BLaER1 treated with 17β-estradiol and CSF1 and Interleukin-3, amounts not matched to agents 10 nM and 100 nM (cell line): ENCODE results near the gene BUB1.

Experiments used
- H3K27ac ChIP-seq, 11 experiments: shearing (Covaris generic); formaldehyde crosslinking; 2 replicates each; pipeline ENCODE4 v1.8.1; 2022
- H3K27me3 ChIP-seq, 11 experiments: shearing (Covaris generic); formaldehyde crosslinking; 2 replicates each; pipeline ENCODE4 v1.8.1; 2022
- H3K36me3 ChIP-seq, 11 experiments: shearing (Covaris generic); formaldehyde crosslinking; 2 replicates each; pipeline ENCODE4 v1.8.1; 2022
- H3K4me1 ChIP-seq, 10 experiments: shearing (Covaris generic); formaldehyde crosslinking; 2 replicates each; pipeline ENCODE4 v1.8.1; 2022
- H3K4me2 ChIP-seq, 11 experiments: shearing (Covaris generic); formaldehyde crosslinking; 2 replicates each; pipeline ENCODE4 v1.8.1; 2022
- H3K4me3 ChIP-seq, 10 experiments: shearing (Covaris generic); formaldehyde crosslinking; 2 replicates each; pipeline ENCODE4 v1.8.1; 2022
- H3K9ac ChIP-seq, 11 experiments: shearing (Covaris generic); formaldehyde crosslinking; 2 replicates each; pipeline ENCODE4 v1.8.1; 2022
- H3K9me3 ChIP-seq, 11 experiments: shearing (Covaris generic); formaldehyde crosslinking; replicated peaks in 1 of 11; 2 replicates each; pipeline ENCODE4 v1.8.1; 2022
- H4K20me1 ChIP-seq, 11 experiments: shearing (Covaris generic); formaldehyde crosslinking; 2 replicates each; pipeline ENCODE4 v1.8.1; 2022
- Cebpa-rat ChIP-seq, 11 experiments: shearing (Covaris generic); IDR thresholded peaks; 2 replicates each; pipeline ENCODE4 v1.8.1; 2022

BUB1 gene

DNA sequence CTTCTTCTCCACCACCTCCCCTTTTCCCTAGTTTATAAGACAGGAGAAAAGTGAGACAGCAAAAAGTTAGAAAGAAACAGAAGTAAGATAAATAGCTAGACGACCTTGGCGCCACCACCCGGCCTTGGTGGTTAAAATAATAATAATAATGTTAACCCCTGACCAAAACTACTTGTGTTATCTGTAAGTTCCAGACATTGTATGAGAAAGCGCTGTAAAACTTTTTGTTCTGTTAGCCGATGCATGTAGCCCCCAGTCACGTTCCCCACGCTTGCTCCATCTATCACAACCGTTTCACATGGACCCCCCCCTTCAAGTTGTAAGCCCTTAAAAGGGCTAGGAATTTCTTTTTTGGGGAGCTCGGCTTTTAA, 1.5 kb upstream of the BUB1 start:
- no peaks in the 10 kb centered on the region for H3K27me3 ChIP-seq
- peaks cover 0 to 11% (median 0%) of the 10 kb centered on the region in 11 experiments; a peak in 5 of 22 replicates for H3K36me3 ChIP-seq
- peak overlapping the region; percentile 67 to 90 (median 80); a peak in 16 of 20 replicates for H3K4me3 ChIP-seq
- peaks cover 40 to 49% (median 46%) of the 10 kb centered on the region in 10 experiments for H3K4me1 ChIP-seq
- peak overlapping the region; percentile 79 to 93 (median 89); a peak in 20 of 22 replicates for H3K9ac ChIP-seq
- H3K9me3 ChIP-seq = 0 out of 22 replicates have a peak, but pooled peaks cover 0 to 6% (median 0%) of the 10 kb centered on the region in 11 experiments
- H4K20me1 ChIP-seq = peaks cover 0 to 21% (median 8%) of the 10 kb centered on the region in 11 experiments; a peak in 11 of 22 replicates
- peak overlapping the region in 10 of 11 experiments; percentile 69 to 96 (median 90); a peak in 19 of 22 replicates for H3K27ac ChIP-seq
- no peak for TF ChIP-seq Cebpa-rat (IDR thresholded peaks at IDR 0.05)
- H3K4me2 ChIP-seq = peak overlapping the region; percentile 76 to 95 (median 90)

DNA sequence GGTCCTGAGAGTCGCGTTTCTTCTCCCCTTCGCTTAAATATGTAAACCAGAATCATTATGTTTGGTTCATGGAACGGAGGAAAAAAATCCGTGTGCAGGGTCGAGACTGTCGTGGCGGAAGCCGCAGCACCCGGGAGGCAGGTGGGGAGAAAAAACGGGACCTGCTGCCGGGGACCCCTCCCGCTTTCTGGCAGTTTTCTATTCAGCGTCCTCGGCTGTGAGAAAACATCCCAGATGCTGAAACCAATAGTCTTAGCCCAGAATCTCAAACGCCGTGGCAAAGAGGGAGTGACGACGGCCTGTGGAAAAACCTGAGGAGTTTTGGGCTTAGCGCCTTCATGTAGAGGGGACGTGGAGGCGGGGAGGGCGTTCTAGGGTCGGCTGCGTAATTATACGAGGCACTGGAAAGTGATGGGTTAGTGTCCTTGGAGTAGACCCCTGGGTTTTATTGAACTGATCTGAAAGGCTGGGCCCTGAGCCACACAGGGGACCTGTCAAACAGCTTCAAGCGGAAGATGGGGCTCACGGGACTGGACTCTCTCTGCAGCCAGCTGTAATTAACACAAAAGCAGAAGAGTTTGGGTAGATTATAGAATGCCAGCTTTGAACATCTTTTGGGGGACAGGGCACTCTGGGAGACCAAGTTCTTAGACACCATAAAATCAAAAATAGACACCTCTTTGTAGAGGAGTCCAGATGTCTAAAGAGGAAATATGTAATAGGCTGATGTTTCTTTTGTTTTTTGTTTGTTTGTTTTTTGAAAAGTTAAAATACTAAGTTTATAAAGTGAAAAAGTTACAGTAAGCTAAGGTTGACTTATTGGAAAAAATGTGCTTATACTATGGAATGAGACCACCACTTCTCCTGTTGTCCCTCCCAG, 834 bp upstream of the BUB1 start:
- Histone ChIP-seq H4K20me1 (peaks cover 0 to 23% (median 10%) of the 10 kb centered on the region in 11 experiments; a peak in 11 of 22 replicates), H3K4me2 (peak overlapping the region; percentile 76 to 95 (median 90)), H3K27me3 (no peaks in the 10 kb centered on the region), H3K9ac (peak overlapping the region; percentile 79 to 93 (median 89)), H3K27ac (peak overlapping the region; percentile 56 to 96 (median 90)), H3K9me3 (0 out of 22 replicates have a peak, but pooled peaks cover 0 to 6% (median 0%) of the 10 kb centered on the region in 11 experiments), H3K36me3 (peaks cover 0 to 17% (median 6%) of the 10 kb centered on the region in 11 experiments; a peak in 16 of 22 replicates), H3K4me3 (peak overlapping the region; percentile 67 to 90 (median 80)), H3K4me1 (peaks cover 42 to 52% (median 49%) of the 10 kb centered on the region in 10 experiments)
- TF ChIP-seq Cebpa-rat (IDR thresholded peaks at IDR 0.05) = no peak

DNA sequence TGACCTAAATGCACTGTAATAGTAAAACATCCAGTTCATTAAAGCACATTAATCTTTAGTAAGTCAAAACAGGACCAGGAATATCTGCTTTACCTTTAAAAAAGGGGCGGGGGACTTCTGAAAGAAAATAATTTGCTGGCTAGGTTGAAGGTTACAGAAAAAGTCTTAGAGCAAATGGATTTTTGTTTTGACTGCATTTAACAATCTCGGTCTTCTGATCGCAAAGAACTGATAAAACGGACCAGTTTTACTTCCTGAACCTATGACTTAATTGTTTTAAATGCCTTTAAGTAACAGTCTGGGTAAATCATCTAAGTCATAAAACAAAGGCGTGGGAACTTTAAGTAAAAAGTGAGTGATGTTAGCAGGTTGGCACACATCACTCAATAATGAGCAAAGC, 783 bp downstream of the BUB1 start:
- Histone ChIP-seq H3K4me2 (peak overlapping the region; percentile 76 to 99 (median 89)), H3K9ac (peak overlapping the region; percentile 77 to 93 (median 89); a peak in 21 of 22 replicates), H4K20me1 (peaks cover 0 to 29% (median 12%) of the 10 kb centered on the region in 11 experiments; a peak in 13 of 22 replicates), H3K9me3 (0 out of 22 replicates have a peak, but pooled peaks cover 0 to 3% (median 0%) of the 10 kb centered on the region in 11 experiments), H3K27me3 (no peaks in the 10 kb centered on the region), H3K36me3 (peaks cover 0 to 33% (median 22%) of the 10 kb centered on the region in 11 experiments; a peak in 19 of 22 replicates), H3K27ac (peak overlapping the region in 10 of 11 experiments; percentile 53 to 96 (median 90); a peak in 19 of 22 replicates), H3K4me1 (peaks cover 42 to 52% (median 49%) of the 10 kb centered on the region in 10 experiments), H3K4me3 (peak overlapping the region; percentile 67 to 90 (median 80))
- no peak for TF ChIP-seq Cebpa-rat (IDR thresholded peaks at IDR 0.05)

DNA sequence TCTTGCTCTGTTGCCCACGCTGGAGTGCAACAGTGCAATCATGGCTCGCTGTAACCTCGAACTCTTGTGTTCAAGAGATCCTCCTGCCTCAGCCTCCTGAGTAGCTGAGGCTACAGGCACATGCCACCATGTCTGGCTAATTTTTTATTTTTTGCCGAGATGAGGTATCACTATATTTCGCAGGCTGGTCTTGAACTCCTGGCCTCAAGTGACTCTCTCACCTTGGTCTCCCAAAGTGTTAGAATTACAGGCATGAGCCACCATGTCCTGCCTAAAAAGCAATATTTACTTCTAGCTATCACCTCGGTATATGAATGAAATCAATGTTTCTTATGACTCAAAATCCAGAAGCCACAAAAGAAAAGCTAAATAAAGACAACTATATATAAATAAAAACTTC, 2.2 kb downstream of the BUB1 start:
- no peaks in the 10 kb centered on the region for H3K27me3 ChIP-seq
- H3K9ac ChIP-seq = peak overlapping the region; percentile 23 to 69 (median 58); a peak in 19 of 22 replicates
- H3K4me2 ChIP-seq = peak overlapping the region; percentile 76 to 99 (median 88)
- TF ChIP-seq Cebpa-rat (IDR thresholded peaks at IDR 0.05) = no peak
- H3K36me3 ChIP-seq = peaks cover 5 to 47% (median 36%) of the 10 kb centered on the region in 11 experiments; a peak in 19 of 22 replicates
- H3K4me1 ChIP-seq = peaks cover 42 to 52% (median 49%) of the 10 kb centered on the region in 10 experiments
- peaks cover 0 to 30% (median 14%) of the 10 kb centered on the region in 11 experiments; a peak in 13 of 22 replicates for H4K20me1 ChIP-seq
- peak overlapping the region; percentile 28 to 90 (median 46); a peak in 13 of 20 replicates for H3K4me3 ChIP-seq
- peak overlapping the region; percentile 54 to 74 (median 61); a peak in 20 of 22 replicates for H3K27ac ChIP-seq
- H3K9me3 ChIP-seq = no peaks in the 10 kb centered on the region

DNA sequence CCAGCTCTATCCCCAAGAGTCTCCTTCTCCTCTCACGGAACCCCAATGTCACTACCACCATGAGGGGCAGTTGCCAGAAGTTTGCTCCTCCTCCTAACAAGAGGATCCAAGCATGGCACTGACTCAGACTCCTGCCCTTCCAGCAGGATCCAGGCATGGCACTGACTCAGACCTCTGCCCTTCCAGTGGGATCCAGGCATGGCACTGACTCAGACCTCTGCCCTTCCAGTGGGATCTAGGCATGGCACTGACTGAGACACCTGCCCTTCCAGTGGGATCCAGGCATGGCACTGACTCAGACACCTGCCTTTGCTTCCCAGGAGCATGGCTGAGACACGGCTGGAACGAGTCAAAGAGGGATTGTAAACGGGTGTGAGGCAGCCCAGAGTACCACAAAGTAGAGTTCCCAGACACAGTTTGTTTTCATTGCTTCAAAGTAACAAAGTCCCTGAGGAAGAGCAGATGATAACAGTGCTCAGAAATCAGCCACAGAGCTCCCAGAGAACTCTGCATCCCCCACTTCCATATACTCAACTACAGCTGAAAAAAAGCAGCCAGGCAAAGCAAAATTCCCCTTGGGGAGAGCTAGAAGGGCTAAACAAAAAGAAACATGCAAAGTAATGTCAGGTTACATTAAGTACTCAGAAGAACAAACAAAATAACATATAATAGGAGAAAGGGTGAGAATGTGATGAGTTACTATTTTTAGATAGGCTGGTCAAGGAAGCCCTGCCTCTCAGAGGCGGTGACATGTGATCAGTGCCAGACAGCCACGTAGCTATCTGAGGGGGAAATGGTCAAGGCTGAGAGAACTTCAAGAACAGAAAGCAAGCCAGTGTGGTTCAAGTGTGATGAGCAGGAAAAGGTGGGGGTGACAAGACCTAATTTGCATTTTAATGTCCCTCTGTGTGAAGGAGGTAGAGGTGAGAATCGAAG, 3.0 kb downstream of the BUB1 start:
- Histone ChIP-seq H4K20me1 (peaks cover 0 to 31% (median 14%) of the 10 kb centered on the region in 11 experiments; a peak in 13 of 22 replicates), H3K27me3 (no peaks in the 10 kb centered on the region), H3K4me2 (peak overlapping the region; percentile 76 to 99 (median 88)), H3K4me1 (peaks cover 39 to 47% (median 45%) of the 10 kb centered on the region in 10 experiments), H3K4me3 (peak overlapping the region; percentile 28 to 90 (median 42); a peak in 19 of 20 replicates), H3K36me3 (peaks cover 5 to 55% (median 44%) of the 10 kb centered on the region in 11 experiments; a peak in 19 of 22 replicates), H3K9ac (peak overlapping the region; percentile 23 to 69 (median 58); a peak in 21 of 22 replicates), H3K27ac (peak overlapping the region; percentile 54 to 74 (median 61); a peak in 21 of 22 replicates), H3K9me3 (no peaks in the 10 kb centered on the region)
- no peak for TF ChIP-seq Cebpa-rat (IDR thresholded peaks at IDR 0.05)

DNA sequence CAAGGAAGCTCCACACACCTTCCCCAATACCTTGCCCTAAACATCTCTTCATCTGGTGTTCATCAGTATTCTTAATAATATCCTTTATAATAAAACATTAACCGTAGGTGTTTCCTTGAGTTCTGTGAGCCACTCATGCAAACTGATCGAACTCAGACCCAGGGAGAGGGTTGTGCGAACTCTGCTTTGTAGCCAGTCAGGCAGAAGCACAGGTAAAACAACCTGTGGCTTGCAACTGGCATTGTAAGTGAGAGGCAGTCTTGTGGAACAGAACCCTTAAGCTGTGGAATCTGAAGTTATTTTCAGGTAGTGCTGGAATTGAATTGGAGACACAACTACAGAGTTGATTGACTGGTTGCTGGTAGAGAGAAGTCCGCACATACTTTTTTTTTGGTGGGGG, 4.7 kb downstream of the BUB1 start:
- no peak for TF ChIP-seq Cebpa-rat (IDR thresholded peaks at IDR 0.05)
- Histone ChIP-seq H3K4me1 (peaks cover 26 to 34% (median 32%) of the 10 kb centered on the region in 10 experiments), H3K4me2 (no peak overlapping the region), H3K9ac (no peak overlapping the region), H3K9me3 (no peaks in the 10 kb centered on the region), H3K27ac (no peak overlapping the region), H4K20me1 (peaks cover 0 to 36% (median 18%) of the 10 kb centered on the region in 11 experiments; a peak in 13 of 22 replicates), H3K36me3 (peaks cover 10 to 72% (median 61%) of the 10 kb centered on the region in 11 experiments; a peak in 21 of 22 replicates), H3K4me3 (no peak overlapping the region), H3K27me3 (no peaks in the 10 kb centered on the region)

DNA sequence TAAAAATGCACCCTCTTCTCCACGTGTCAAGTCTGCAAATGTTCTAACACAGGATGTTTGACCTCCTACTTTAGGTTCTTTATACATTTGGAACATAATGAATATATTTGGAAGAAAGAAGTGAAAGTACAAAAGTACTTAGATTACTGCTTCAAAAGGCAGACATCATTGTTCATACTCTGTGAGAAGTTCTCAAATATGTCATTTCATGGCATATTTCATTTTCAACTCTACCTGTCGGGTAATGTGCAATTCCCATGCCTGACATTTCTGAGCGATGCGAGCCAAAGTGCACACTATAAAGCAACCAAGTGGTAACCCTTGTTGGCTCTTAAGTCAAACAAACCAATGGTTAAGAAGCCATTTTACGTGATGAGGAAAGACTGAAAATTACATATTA, 7.0 kb downstream of the BUB1 start:
- Histone ChIP-seq H3K4me1 (peaks cover 15 to 19% (median 18%) of the 10 kb centered on the region in 10 experiments), H3K9me3 (no peaks in the 10 kb centered on the region), H3K27ac (no peak overlapping the region), H3K36me3 (peaks cover 19 to 91% (median 84%) of the 10 kb centered on the region in 11 experiments), H4K20me1 (peaks cover 0 to 40% (median 18%) of the 10 kb centered on the region in 11 experiments; a peak in 13 of 22 replicates), H3K9ac (no peak overlapping the region), H3K4me2 (no peak overlapping the region), H3K4me3 (no peak overlapping the region), H3K27me3 (no peaks in the 10 kb centered on the region)
- no peak for TF ChIP-seq Cebpa-rat (IDR thresholded peaks at IDR 0.05)

DNA sequence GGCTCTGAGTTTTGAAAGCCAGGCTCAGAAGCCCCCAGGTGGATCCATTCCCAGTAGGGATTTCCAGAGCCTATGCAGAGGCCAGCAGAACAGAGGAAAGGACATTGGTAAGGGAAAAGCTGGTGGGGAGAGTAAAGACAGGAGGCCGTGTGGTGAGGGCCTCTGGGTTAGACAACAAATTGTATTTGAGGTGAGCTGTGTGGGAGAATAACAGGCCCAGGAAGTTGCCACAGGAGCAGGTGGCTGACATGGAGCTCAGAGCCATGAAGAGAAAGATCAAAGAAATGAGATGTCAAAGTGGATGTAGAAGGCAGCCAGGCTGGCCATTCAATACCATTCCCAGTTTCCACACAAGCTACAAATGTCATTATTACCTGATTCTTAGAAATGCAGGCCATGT, 8.8 kb downstream of the BUB1 start:
- TF ChIP-seq Cebpa-rat (IDR thresholded peaks at IDR 0.05) = no peak
- H3K27me3 ChIP-seq = no peaks in the 10 kb centered on the region
- H3K36me3 ChIP-seq = peaks cover 24 to 100% (median 97%) of the 10 kb centered on the region in 11 experiments
- no peak overlapping the region for H3K4me2 ChIP-seq
- H3K4me3 ChIP-seq = no peak overlapping the region
- no peak overlapping the region for H3K27ac ChIP-seq
- H3K4me1 ChIP-seq = peaks cover 0 to 1% (median under 1%) of the 10 kb centered on the region in 10 experiments; a peak in 9 of 20 replicates
- H4K20me1 ChIP-seq = peaks cover 0 to 35% (median 11%) of the 10 kb centered on the region in 11 experiments; a peak in 8 of 22 replicates
- no peaks in the 10 kb centered on the region for H3K9me3 ChIP-seq
- no peak overlapping the region for H3K9ac ChIP-seq
